IMR-90 (cell line): ENCODE data around the gene HYKK. TPM values are rescaled to one million over a fixed set of nuclear protein-coding genes. Genes with fewer than 3 reads are reported as not detected.
A peak's percentile ranks its signal among the peaks of the same experiment; 100 is the strongest.

Experiments used
- ATAC-seq: fragments of 200-7000 bp; cut with Tn5 transposase; 2 replicates; pipeline ENCODE4 v1.9.1; 2020; ENCODE audit warnings: low read depth, mild to moderate bottlenecking, moderate library complexity
- BruUV-seq: library from RNA; stranded (reverse); fragments of 400-500 nt; replicated peaks from 2 replicates; lab custom pipeline; 2021; lab: Mats Ljungman, UMichigan
- CTCF ChIA-PET: fragments of 300-600 bp; formaldehyde crosslinking; extraction: SDS; loops from one replicate; lab custom pipeline; 2021; ENCODE audit warnings: antibody characterized with exemption; lab: Yijun Ruan, JAX
- POLR2A ChIA-PET: fragments of 300-600 bp; sonication (Branson Sonifier 250); formaldehyde crosslinking; loops from one replicate; lab custom pipeline; 2022; ENCODE audit warnings: antibody characterized with exemption; ENCODE audit not compliant: unreplicated experiment; lab: Charles Lee
- DNase-seq: peaks from one replicate; pipeline ENCODE4 v3.0.0; 2013
- H2AFZ ChIP-seq: replicated peaks from 2 replicates; pipeline ENCODE3; 2013; ENCODE audit warnings: low read length, mild to moderate bottlenecking; ENCODE audit not compliant: poor library complexity
- H2AK5ac ChIP-seq: 2 replicates; pipeline ENCODE4 v1.6.1; 2013; ENCODE audit warnings: low read depth, low read length, inconsistent platforms
- H2AK9ac ChIP-seq: replicated peaks from 2 replicates; pipeline ENCODE3; 2013; ENCODE audit warnings: mild to moderate bottlenecking, low read depth, low read length, moderate library complexity; ENCODE audit not compliant: poor library complexity
- H2BK120ac ChIP-seq: 2 replicates; pipeline ENCODE4 v1.6.1; 2013; ENCODE audit warnings: low read depth, low read length, inconsistent platforms
- H2BK15ac ChIP-seq: 3 replicates; pipeline ENCODE4 v1.6.1; 2013; ENCODE audit warnings: low read depth, low read length, inconsistent platforms
- H2BK20ac ChIP-seq: 2 replicates; pipeline ENCODE4 v1.6.1; 2013; ENCODE audit warnings: low read depth, mild to moderate bottlenecking, inconsistent platforms, low read length, moderate library complexity
- H2BK5ac ChIP-seq: 2 replicates; pipeline ENCODE4 v1.6.1; 2013; ENCODE audit warnings: mild to moderate bottlenecking, low read depth, low read length, inconsistent platforms; ENCODE audit not compliant: poor library complexity, severe bottlenecking
- H3K14ac ChIP-seq: replicated peaks from 2 replicates; pipeline ENCODE4 v1.6.1; 2013; ENCODE audit warnings: low read depth, low read length, inconsistent platforms
- H3K18ac ChIP-seq: 2 replicates; pipeline ENCODE4 v1.6.1; 2013; ENCODE audit warnings: low read depth, low read length, control low read depth
- H3K23ac ChIP-seq: 2 replicates; pipeline ENCODE4 v1.6.1; 2013; ENCODE audit warnings: low read depth, low read length, inconsistent platforms
- H3K27ac ChIP-seq: 2 replicates; pipeline ENCODE4 v1.5.1; 2013; ENCODE audit warnings: mild to moderate bottlenecking, control low read depth, low read length; ENCODE audit not compliant: insufficient read depth
- H3K27me3 ChIP-seq: 2 replicates; pipeline ENCODE4 v1.6.1; 2013; ENCODE audit warnings: low read length; ENCODE audit not compliant: control insufficient read depth, insufficient read depth
- H3K36me3 ChIP-seq: 2 replicates; pipeline ENCODE4 v1.6.1; 2013; ENCODE audit warnings: low read length, mixed read lengths; ENCODE audit not compliant: control insufficient read depth, insufficient read depth
- H3K4ac ChIP-seq: 2 replicates; pipeline ENCODE4 v1.6.1; 2013; ENCODE audit warnings: low read depth, low read length, inconsistent platforms
- H3K4me1 ChIP-seq: 2 replicates; pipeline ENCODE4 v1.6.1; 2013; ENCODE audit warnings: low read length, mixed read lengths; ENCODE audit not compliant: control insufficient read depth, insufficient read depth
- H3K4me2 ChIP-seq: 2 replicates; pipeline ENCODE4 v1.6.1; 2013; ENCODE audit warnings: low read depth, mild to moderate bottlenecking, control low read depth, low read length, moderate library complexity
- H3K4me3 ChIP-seq: 2 replicates; pipeline ENCODE4 v1.5.1; 2013; ENCODE audit warnings: low read depth, mild to moderate bottlenecking, control low read depth, low read length, moderate library complexity; ENCODE audit not compliant: insufficient read depth
- H3K56ac ChIP-seq: 2 replicates; pipeline ENCODE4 v1.6.1; 2013; ENCODE audit warnings: low read length, inconsistent platforms; ENCODE audit not compliant: insufficient read depth; ENCODE audit errors: extremely low read depth
- H3K79me1 ChIP-seq, 2 experiments: 2 replicates each; pipeline ENCODE4 v1.6.1; 2013; ENCODE audit warnings: low read length in 2 of 2, inconsistent platforms in 1 of 2, low read depth in 1 of 2
- H3K9ac ChIP-seq: 2 replicates; pipeline ENCODE4 v1.6.1; 2013; ENCODE audit warnings: low read depth, low read length, control low read depth
- H3K9me1 ChIP-seq: 2 replicates; pipeline ENCODE4 v1.6.1; 2013; ENCODE audit warnings: low read length, inconsistent platforms; ENCODE audit not compliant: insufficient read depth
- H3K9me3 ChIP-seq: 2 replicates; pipeline ENCODE4 v1.6.1; 2013; ENCODE audit warnings: low read length; ENCODE audit not compliant: control insufficient read depth, insufficient read depth
- H4K20me1 ChIP-seq: 2 replicates; pipeline ENCODE4 v1.6.1; 2013; ENCODE audit warnings: low read length, inconsistent platforms; ENCODE audit not compliant: insufficient read depth
- H4K5ac ChIP-seq: 2 replicates; pipeline ENCODE4 v1.6.1; 2013; ENCODE audit warnings: mild to moderate bottlenecking, low read depth, low read length, control low read depth
- H4K8ac ChIP-seq, 2 experiments: 2 replicates each; pipeline ENCODE4 v1.6.1; 2013; ENCODE audit warnings: low read depth in 2 of 2, low read length in 2 of 2, control low read depth in 1 of 2, inconsistent platforms in 1 of 2
- H4K91ac ChIP-seq: 2 replicates; pipeline ENCODE4 v1.6.1; 2013; ENCODE audit warnings: low read depth, low read length, inconsistent platforms; ENCODE audit not compliant: insufficient read depth
- FOS ChIP-seq: fragments of 150-350 bp; IDR thresholded peaks from 2 replicates; pipeline ENCODE4 v1.6.1; 2016; ENCODE audit warnings: low read depth, low read length
- MXI1 ChIP-seq: IDR thresholded peaks from 2 replicates; pipeline ENCODE4 v1.6.1; 2012; ENCODE audit warnings: low read depth, mild to moderate bottlenecking, low read length, moderate library complexity, borderline replicate concordance
- WGBS, 2 experiments: methylation state at CpG; one replicate each; pipeline versions ENCODE4 v1.1.5 to v1.1.7; 2013; ENCODE audit warnings: missing lambda C conversion rate in 2 of 2; ENCODE audit not compliant: insufficient read length in 1 of 2; ENCODE audit errors: extremely low coverage in 2 of 2; 5-methylcytosine and 5-hydroxymethylcytosine counted together
- dilution Hi-C: fragments of 300-500 bp; cut with HindIII; formaldehyde crosslinking; loops from one replicate; pipeline ENCODE4 v1.14.3; 2018; ENCODE audit warnings: low sequenced_read_pairs; ENCODE audit not compliant: unreplicated experiment
- in situ Hi-C: fragments of 300-500 bp; cut with MboI; formaldehyde crosslinking; loops from 3 replicates; pipeline ENCODE4 v1.14.3; 2019; ENCODE audit warnings: low sequenced_read_pairs, inconsistent platforms, mixed read lengths
- intact Hi-C: fragments of 100-400 bp; cut with micrococcal nuclease; formaldehyde crosslinking; loops from 2 replicates; pipeline ENCODE4 v1.10.0; 2022
- polyA plus RNA-seq, 3 experiments: library from polyadenylated mRNA; depleted of rRNA; stranded (reverse); fragments of >200 nt; gene quantifications; 2 replicates each; pipeline ENCODE4 v1.2.3, GENCODE V29; 2012; ENCODE audit warnings: low replicate concordance in 1 of 3
- total RNA-seq: library from RNA; depleted of rRNA; stranded (reverse); fragments of >200 nt; gene quantifications from 2 replicates; pipeline ENCODE4 v1.2.3, GENCODE V29; 2012

Gene HYKK
- total and polyA plus RNA-seq, 2 of the 4 experiments (the other 2 are of a cell fraction) = 3.8 to 5.6 TPM

DNA sequence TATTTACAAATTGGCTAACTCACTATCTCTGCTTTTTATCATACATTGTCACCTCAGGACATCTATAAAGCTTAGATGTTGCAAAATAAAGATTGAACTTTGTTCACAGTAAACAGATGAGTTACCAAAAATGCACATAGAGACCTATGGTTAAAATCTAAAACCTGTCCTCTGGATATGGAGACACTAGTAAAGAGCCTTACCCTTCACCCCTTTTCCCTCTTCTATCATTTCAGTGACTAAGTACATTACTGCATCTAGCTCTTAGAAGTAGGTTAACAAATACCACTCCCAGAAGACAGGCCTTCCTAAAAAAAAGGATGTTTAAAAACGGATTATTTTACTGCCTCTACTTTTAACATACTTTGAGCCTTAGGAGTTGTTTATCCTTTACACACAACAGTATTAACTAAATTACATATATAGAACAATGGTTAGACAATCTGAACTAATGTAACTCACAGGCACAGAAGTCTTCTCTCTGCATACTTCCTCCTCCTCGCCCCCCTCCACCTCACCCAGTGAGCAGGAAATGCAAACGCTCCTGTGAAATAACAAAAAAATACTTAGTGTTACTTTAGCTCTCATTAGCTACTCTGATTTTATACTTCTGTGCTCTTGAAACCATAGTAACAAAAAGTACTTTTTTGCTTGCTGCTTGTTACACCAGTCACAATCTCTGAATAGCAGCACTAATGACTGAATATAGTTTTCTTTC is 46.0 kb upstream of the HYKK start:
- DNase-seq (no peak), ATAC-seq (peak; percentile 51)
- H4K5ac ChIP-seq = no peak overlapping the region
- ChIA-PET CTCF (no interaction called here), POLR2A (interaction anchor here (0.6 kb wide), 2 partner anchors 12 to 30 kb away, joined by 3 read pairs; no protein-coding TSS in a partner anchor)
- H3K23ac ChIP-seq = no peak overlapping the region
- H4K20me1 ChIP-seq = peaks cover 44% of the 10 kb centered on the region
- no peak overlapping the region for H4K91ac ChIP-seq
- H3K9me1 ChIP-seq = peaks cover 5% of the 10 kb centered on the region; the same call in 1 of the 2 replicates
- H3K79me1 ChIP-seq = peaks cover 19 to 44% of the 10 kb centered on the region in 2 experiments
- no peak overlapping the region for H3K4me2 ChIP-seq
- no peak overlapping the region for H3K4me3 ChIP-seq
- H3K56ac ChIP-seq = no peak overlapping the region
- BruUV-seq = TSS peak; percentile 19
- dilution Hi-C loops = no loop called here
- H3K14ac ChIP-seq = no peak overlapping the region
- TF ChIP-seq MXI1 (no peak), FOS (no peak)
- H3K9me3 ChIP-seq = no peaks in the 10 kb centered on the region
- H3K27me3 ChIP-seq = no peaks in the 10 kb centered on the region
- H3K4me1 ChIP-seq = peaks cover 1% of the 10 kb centered on the region; the same call in 1 of the 2 replicates
- H3K27ac ChIP-seq = no peak overlapping the region
- in situ Hi-C loops = no loop called here
- H2BK120ac ChIP-seq = no peak overlapping the region
- H2BK5ac ChIP-seq = no peak overlapping the region
- WGBS, 2 experiments = 0% methylated on average over 1 of the region's 3 CpGs; no CpG with 5 or more reads in 1 of the 2 experiments
- no peak overlapping the region for H4K8ac ChIP-seq
- no peak overlapping the region for H2AK5ac ChIP-seq
- no peak overlapping the region for H2AK9ac ChIP-seq
- no peak overlapping the region for H3K9ac ChIP-seq
- H2BK20ac ChIP-seq = no peak overlapping the region
- peaks cover 23% of the 10 kb centered on the region for H3K36me3 ChIP-seq
- H3K18ac ChIP-seq = no peak overlapping the region
- no peak overlapping the region for H2BK15ac ChIP-seq
- no peak overlapping the region for H3K4ac ChIP-seq
- intact Hi-C loops = loop anchor here (5.0 kb wide), 1 partner anchor 36 kb away; no protein-coding TSS in a partner anchor
- H2AFZ ChIP-seq = no peak overlapping the region
